HUES6 (cell line): Measurements from ENCODE around the gene SPRR1A.

ENCODE experiments used
- H3K27ac ChIP-seq: 2 replicates; pipeline ENCODE4 v1.7.0; 2013; ENCODE audit warnings: low read depth, mild to moderate bottlenecking, low read length, inconsistent platforms
- H3K27me3 ChIP-seq: 2 replicates; pipeline ENCODE4 v1.6.1; 2013; ENCODE audit warnings: low read length; ENCODE audit not compliant: control insufficient read depth, insufficient read depth
- H3K36me3 ChIP-seq: 2 replicates; pipeline ENCODE4 v1.6.1; 2013; ENCODE audit warnings: low read length; ENCODE audit not compliant: control insufficient read depth, insufficient read depth
- H3K4me1 ChIP-seq: 2 replicates; pipeline ENCODE4 v1.6.1; 2013; ENCODE audit warnings: low read length; ENCODE audit not compliant: control insufficient read depth, insufficient read depth
- H3K4me3 ChIP-seq: 2 replicates; pipeline ENCODE4 v1.5.1; 2013; ENCODE audit warnings: low read depth, low read length
- H3K9ac ChIP-seq: one replicate; pipeline ENCODE4 v1.6.1; 2013; ENCODE audit warnings: mild to moderate bottlenecking, low read length
- H3K9me3 ChIP-seq: 2 replicates; pipeline ENCODE4 v1.6.1; 2013; ENCODE audit warnings: low read depth, low read length; ENCODE audit not compliant: control insufficient read depth, insufficient read depth

SPRR1A gene

GRCh38 chr1:152983743-152984142, at the start of gene SPRR1A:
TSS of gene SPRR1A (plus strand) at chr1:152984081. CDS start at chr1:152985231, 1,150 bp downstream.
- Histone ChIP-seq H3K9me3 (no peaks in the 10 kb centered on the region; the same call in 1 of the 2 replicates), H3K27me3 (peaks cover 7% of the 10 kb centered on the region), H3K36me3 (no peaks in the 10 kb centered on the region), H3K27ac (no peak within 1 kb of the TSS), H3K4me1 (no peaks in the 10 kb centered on the region), H3K4me3 (no peak within 1 kb of the TSS), H3K9ac (no peak within 1 kb of the TSS)

GRCh38 chr1:152940614-152941013, 43.3 kb upstream of the SPRR1A start:
- no peaks in the 10 kb centered on the region for H3K27me3 ChIP-seq
- H3K27ac ChIP-seq, result no peak overlapping the region
- peaks cover 17% of the 10 kb centered on the region; the same call in 1 of the 2 replicates for H3K9me3 ChIP-seq
- no peaks in the 10 kb centered on the region for H3K4me1 ChIP-seq
- no peak overlapping the region for H3K4me3 ChIP-seq
- H3K9ac ChIP-seq, result no peak overlapping the region
- no peaks in the 10 kb centered on the region for H3K36me3 ChIP-seq

GRCh38 chr1:152941037-152941711, 42.7 kb upstream of the SPRR1A start:
- H3K27me3 ChIP-seq, result no peaks in the 10 kb centered on the region
- H3K9ac ChIP-seq, result no peak overlapping the region
- H3K9me3 ChIP-seq, result peaks cover 17% of the 10 kb centered on the region; the same call in 1 of the 2 replicates
- no peaks in the 10 kb centered on the region for H3K4me1 ChIP-seq
- no peaks in the 10 kb centered on the region for H3K36me3 ChIP-seq
- no peak overlapping the region for H3K27ac ChIP-seq
- no peak overlapping the region for H3K4me3 ChIP-seq

- peaks cover 17% of the 10 kb centered on the region; the same call in 1 of the 2 replicates for H3K9me3 ChIP-seq
- H3K27ac ChIP-seq, result no peak overlapping the region
- no peak overlapping the region for H3K9ac ChIP-seq
Observed at GRCh38 chr1:152942161-152942560, 41.7 kb upstream of the SPRR1A start.

GRCh38 chr1:152946248-152946647, 37.6 kb upstream of the SPRR1A start:
- Histone ChIP-seq H3K9me3 (peaks cover 15% of the 10 kb centered on the region; the same call in 1 of the 2 replicates), H3K27ac (no peak overlapping the region), H3K9ac (no peak overlapping the region), H3K36me3 (no peaks in the 10 kb centered on the region), H3K4me1 (no peaks in the 10 kb centered on the region), H3K4me3 (no peak overlapping the region), H3K27me3 (peaks cover 7% of the 10 kb centered on the region; the same call in 1 of the 2 replicates)

More at GRCh38 chr1:152942161-152942560, 41.7 kb upstream of the SPRR1A start:
- H3K4me1 ChIP-seq, result no peaks in the 10 kb centered on the region
- no peaks in the 10 kb centered on the region for H3K27me3 ChIP-seq
- H3K4me3 ChIP-seq, result no peak overlapping the region
- H3K36me3 ChIP-seq, result no peaks in the 10 kb centered on the region

GRCh38 chr1:152946651-152947256, 37.1 kb upstream of the SPRR1A start, which contains the start of gene SPRR5:
TSS of gene SPRR5 (plus strand) at chr1:152947206. CDS start at chr1:152948555, 1,349 bp downstream.
- peaks cover 11% of the 10 kb centered on the region; the same call in 1 of the 2 replicates for H3K27me3 ChIP-seq
- H3K4me3 ChIP-seq, result no peak within 1 kb of the TSS

GRCh38 chr1:152951711-152952110, 32.2 kb upstream of the SPRR1A start:
- H3K4me3 ChIP-seq, result no peak overlapping the region
- H3K27ac ChIP-seq, result no peak overlapping the region
- H3K9me3 ChIP-seq, result peaks cover 7% of the 10 kb centered on the region; the same call in 1 of the 2 replicates
- H3K9ac ChIP-seq, result no peak overlapping the region
- H3K4me1 ChIP-seq, result no peaks in the 10 kb centered on the region
- peaks cover 25% of the 10 kb centered on the region; the same call in 1 of the 2 replicates for H3K27me3 ChIP-seq
- no peaks in the 10 kb centered on the region for H3K36me3 ChIP-seq

More at GRCh38 chr1:152946651-152947256, 37.1 kb upstream of the SPRR1A start, which contains the start of gene SPRR5:
- H3K27ac ChIP-seq, result no peak within 1 kb of the TSS
- H3K9ac ChIP-seq, result no peak within 1 kb of the TSS
- H3K9me3 ChIP-seq, result peaks cover 15% of the 10 kb centered on the region; the same call in 1 of the 2 replicates
- H3K36me3 ChIP-seq, result no peaks in the 10 kb centered on the region
- no peaks in the 10 kb centered on the region for H3K4me1 ChIP-seq

GRCh38 chr1:152953761-152954160, 30.1 kb upstream of the SPRR1A start:
- no peaks in the 10 kb centered on the region for H3K36me3 ChIP-seq
- H3K9ac ChIP-seq, result no peak overlapping the region
- H3K9me3 ChIP-seq, result peaks cover 7% of the 10 kb centered on the region; the same call in 1 of the 2 replicates
- H3K27ac ChIP-seq, result no peak overlapping the region
- no peaks in the 10 kb centered on the region for H3K4me1 ChIP-seq
- peaks cover 25% of the 10 kb centered on the region; the same call in 1 of the 2 replicates for H3K27me3 ChIP-seq
- H3K4me3 ChIP-seq, result no peak overlapping the region

- Histone ChIP-seq H3K36me3 (no peaks in the 10 kb centered on the region), H3K4me3 (no peak overlapping the region), H3K27ac (no peak overlapping the region), H3K4me1 (no peaks in the 10 kb centered on the region), H3K9ac (no peak overlapping the region), H3K27me3 (peaks cover 25% of the 10 kb centered on the region; the same call in 1 of the 2 replicates), H3K9me3 (peaks cover 7% of the 10 kb centered on the region; the same call in 1 of the 2 replicates)
Observed at GRCh38 chr1:152954436-152954835, 29.4 kb upstream of the SPRR1A start.

- no peaks in the 10 kb centered on the region for H3K4me1 ChIP-seq
- no peak overlapping the region for H3K4me3 ChIP-seq
- H3K9ac ChIP-seq, result no peak overlapping the region
- no peaks in the 10 kb centered on the region for H3K36me3 ChIP-seq
- H3K9me3 ChIP-seq, result peaks cover 7% of the 10 kb centered on the region; the same call in 1 of the 2 replicates
- peaks cover 11% of the 10 kb centered on the region; the same call in 1 of the 2 replicates for H3K27me3 ChIP-seq
- no peak overlapping the region for H3K27ac ChIP-seq
Observed at GRCh38 chr1:152957561-152957960, 26.3 kb upstream of the SPRR1A start.

- Histone ChIP-seq H3K36me3 (no peaks in the 10 kb centered on the region), H3K4me3 (no peak overlapping the region), H3K9me3 (no peaks in the 10 kb centered on the region; the same call in 1 of the 2 replicates), H3K27me3 (peaks cover 3% of the 10 kb centered on the region; the same call in 1 of the 2 replicates), H3K27ac (no peak overlapping the region), H3K4me1 (no peaks in the 10 kb centered on the region), H3K9ac (no peak overlapping the region)
Observed at GRCh38 chr1:152959273-152959672, 24.6 kb upstream of the SPRR1A start.
